ENCODE data around the gene TMC3.

DNA sequence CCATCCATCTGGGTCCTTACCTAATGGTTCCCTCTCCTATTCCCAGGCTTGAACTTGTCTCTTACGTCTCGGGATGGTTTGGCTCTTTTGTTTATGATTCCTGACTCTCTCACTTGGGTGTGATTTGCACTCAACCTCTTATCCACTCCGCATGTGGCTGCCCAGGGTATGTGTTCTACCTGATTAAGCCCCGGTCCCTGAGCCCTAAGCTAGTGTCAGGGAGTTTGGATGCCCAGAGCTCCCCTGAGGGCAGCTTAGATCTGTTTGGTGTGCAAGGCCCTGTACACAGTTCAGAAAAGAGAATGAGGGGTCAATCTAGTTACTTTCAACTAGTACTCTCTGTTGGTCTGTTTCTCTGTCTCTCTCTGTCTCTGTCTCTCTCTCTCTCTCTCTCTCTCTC, 34.2 kb downstream of the TMC3 start:
- TF ChIP-seq, protein P1, sequence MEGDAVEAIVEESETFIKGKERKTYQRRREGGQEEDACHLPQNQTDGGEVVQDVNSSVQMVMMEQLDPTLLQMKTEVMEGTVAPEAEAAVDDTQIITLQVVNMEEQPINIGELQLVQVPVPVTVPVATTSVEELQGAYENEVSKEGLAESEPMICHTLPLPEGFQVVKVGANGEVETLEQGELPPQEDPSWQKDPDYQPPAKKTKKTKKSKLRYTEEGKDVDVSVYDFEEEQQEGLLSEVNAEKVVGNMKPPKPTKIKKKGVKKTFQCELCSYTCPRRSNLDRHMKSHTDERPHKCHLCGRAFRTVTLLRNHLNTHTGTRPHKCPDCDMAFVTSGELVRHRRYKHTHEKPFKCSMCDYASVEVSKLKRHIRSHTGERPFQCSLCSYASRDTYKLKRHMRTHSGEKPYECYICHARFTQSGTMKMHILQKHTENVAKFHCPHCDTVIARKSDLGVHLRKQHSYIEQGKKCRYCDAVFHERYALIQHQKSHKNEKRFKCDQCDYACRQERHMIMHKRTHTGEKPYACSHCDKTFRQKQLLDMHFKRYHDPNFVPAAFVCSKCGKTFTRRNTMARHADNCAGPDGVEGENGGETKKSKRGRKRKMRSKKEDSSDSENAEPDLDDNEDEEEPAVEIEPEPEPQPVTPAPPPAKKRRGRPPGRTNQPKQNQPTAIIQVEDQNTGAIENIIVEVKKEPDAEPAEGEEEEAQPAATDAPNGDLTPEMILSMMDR (IDR thresholded peaks at IDR 0.05) = no peak
- no peak for TF ChIP-seq POLR2A (IDR thresholded peaks at IDR 0.05)
